ENCODE measurements around the gene COX6B2. TPM values are rescaled to one million over a fixed set of nuclear protein-coding genes. Genes with fewer than 3 reads are reported as not detected.
A peak's percentile ranks its signal among the peaks of the same experiment; 100 is the strongest.

Gene COX6B2
- total and polyA plus RNA-seq, 4 donors = not detected

DNA sequence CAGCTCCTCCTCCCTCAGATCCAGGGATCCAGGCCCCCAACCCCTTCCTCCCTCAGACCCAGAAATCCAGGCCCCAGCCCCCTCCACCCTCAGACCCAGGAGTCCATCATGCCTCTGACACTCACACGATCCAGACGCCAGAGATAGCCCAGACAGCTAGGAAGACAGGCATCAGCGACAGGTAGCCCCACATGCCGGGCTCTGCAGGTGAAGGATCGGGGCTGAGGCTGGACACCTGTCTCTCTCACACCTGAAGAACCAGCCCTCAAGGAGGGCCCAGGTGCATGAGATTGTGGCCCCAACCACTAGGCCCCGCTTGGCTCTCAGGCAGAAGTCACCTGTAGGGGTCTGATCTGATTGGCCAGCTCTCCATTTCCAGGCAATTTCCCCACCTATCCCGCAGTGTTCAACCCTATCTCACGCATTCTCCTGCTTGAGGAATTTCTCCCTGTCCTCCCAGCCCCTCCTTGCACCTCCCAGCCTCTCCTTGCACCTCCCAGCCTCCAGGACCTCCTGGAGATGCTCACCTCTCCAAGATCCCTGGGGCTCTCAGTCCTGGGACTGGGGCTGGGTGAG is 33.6 kb downstream of the COX6B2 start:
- TF ChIP-seq JUND (IDR thresholded peaks at IDR 0.05) = no peak
- no peak for TF ChIP-seq RAD21 (IDR thresholded peaks at IDR 0.05)
- no peak for TF ChIP-seq TAF1 (conservative IDR thresholded peaks at IDR 0.05)
- no peak for TF ChIP-seq FOXA1 (IDR thresholded peaks at IDR 0.05)
- TF ChIP-seq, protein P1, sequence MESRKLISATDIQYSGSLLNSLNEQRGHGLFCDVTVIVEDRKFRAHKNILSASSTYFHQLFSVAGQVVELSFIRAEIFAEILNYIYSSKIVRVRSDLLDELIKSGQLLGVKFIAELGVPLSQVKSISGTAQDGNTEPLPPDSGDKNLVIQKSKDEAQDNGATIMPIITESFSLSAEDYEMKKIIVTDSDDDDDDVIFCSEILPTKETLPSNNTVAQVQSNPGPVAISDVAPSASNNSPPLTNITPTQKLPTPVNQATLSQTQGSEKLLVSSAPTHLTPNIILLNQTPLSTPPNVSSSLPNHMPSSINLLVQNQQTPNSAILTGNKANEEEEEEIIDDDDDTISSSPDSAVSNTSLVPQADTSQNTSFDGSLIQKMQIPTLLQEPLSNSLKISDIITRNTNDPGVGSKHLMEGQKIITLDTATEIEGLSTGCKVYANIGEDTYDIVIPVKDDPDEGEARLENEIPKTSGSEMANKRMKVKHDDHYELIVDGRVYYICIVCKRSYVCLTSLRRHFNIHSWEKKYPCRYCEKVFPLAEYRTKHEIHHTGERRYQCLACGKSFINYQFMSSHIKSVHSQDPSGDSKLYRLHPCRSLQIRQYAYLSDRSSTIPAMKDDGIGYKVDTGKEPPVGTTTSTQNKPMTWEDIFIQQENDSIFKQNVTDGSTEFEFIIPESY (IDR thresholded peaks at IDR 0.05) = no peak
- TF ChIP-seq FOXA2 (IDR thresholded peaks at IDR 0.05) = no peak
- no peak for TF ChIP-seq SP1 (IDR thresholded peaks at IDR 0.05)
- no peak overlapping the region for H3K9ac ChIP-seq (ENCODE audit: low read depth in 1 of 2, low read length in 2 of 2)
- H3K36me3 ChIP-seq (ENCODE audit: control insufficient read depth in 4 of 4, insufficient read depth in 3 of 4, low read depth in 1 of 4, low read length in 3 of 4) = no peaks in the 10 kb centered on the region
- no peak overlapping the region for H3K4me3 ChIP-seq (ENCODE audit: low read depth in 1 of 3, low read length in 3 of 3)
- no peaks in the 10 kb centered on the region for H3K4me1 ChIP-seq (ENCODE audit: control insufficient read depth in 4 of 4, insufficient read depth in 4 of 4, low read length in 3 of 4)
- no peak overlapping the region for H3K27ac ChIP-seq (ENCODE audit: low read depth in 1 of 2, low read length in 2 of 2)
- H3K9me3 ChIP-seq (ENCODE audit: control insufficient read depth in 4 of 4, low read length in 3 of 4) = peaks cover 0 to 4% (median 1%) of the 10 kb centered on the region in 4 donors
- H3K27me3 ChIP-seq (ENCODE audit: control insufficient read depth in 4 of 4, insufficient read depth in 4 of 4, low read length in 3 of 4) = peaks cover 0 to 2% (median 0%) of the 10 kb centered on the region in 4 donors
- no peak for DNase-seq (ENCODE audit: low spot score)
- 87% methylated on average over 8 of the region's 8 CpGs for WGBS

DNA sequence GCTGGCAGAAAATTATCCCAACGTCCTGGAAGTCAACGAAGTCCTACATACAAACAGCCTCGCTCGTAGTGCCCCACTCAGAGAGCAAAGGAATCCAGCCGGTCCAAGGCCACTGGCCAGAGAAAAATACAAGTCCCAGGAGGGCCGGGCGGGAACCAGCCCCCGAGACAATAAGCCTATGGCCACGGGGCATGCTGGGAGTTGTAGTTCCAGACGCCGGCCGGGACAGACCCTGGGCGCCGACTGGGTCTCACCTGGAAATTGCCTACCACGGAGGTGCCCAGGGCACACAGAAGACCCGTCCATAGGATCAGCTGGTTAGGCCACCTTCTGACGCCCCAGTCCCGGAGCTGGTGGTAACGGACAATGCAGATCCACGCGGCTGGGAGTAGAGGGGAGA is 34.7 kb downstream of the COX6B2 start:
- DNase-seq (ENCODE audit: low spot score) = peak; percentile 60
- H3K4me1 ChIP-seq (ENCODE audit: control insufficient read depth in 4 of 4, insufficient read depth in 4 of 4, low read length in 3 of 4) = no peaks in the 10 kb centered on the region
- TF ChIP-seq SP1 (IDR thresholded peaks at IDR 0.05) (no peak), EGR1 (IDR thresholded peaks at IDR 0.05; ENCODE audit: low read depth in 2 of 2) (no peak), TAF1 (conservative IDR thresholded peaks at IDR 0.05) (no peak), HNF4A (conservative IDR thresholded peaks at IDR 0.05) (no peak), YY1 (IDR thresholded peaks at IDR 0.05) (no peak), HNF4G (IDR thresholded peaks at IDR 0.05) (no peak), JUND (IDR thresholded peaks at IDR 0.05) (no peak), RXRA (IDR thresholded peaks at IDR 0.05) (no peak), NR2F2 (IDR thresholded peaks at IDR 0.05) (no peak), FOXA1 (IDR thresholded peaks at IDR 0.05) (no peak), RAD21 (IDR thresholded peaks at IDR 0.05) (no peak), GABPA (IDR thresholded peaks at IDR 0.05 in 1 of 2, conservative IDR thresholded peaks at IDR 0.05 in 1 of 2) (no peak), FOXA2 (IDR thresholded peaks at IDR 0.05) (no peak)
- TF ChIP-seq, protein P2, sequence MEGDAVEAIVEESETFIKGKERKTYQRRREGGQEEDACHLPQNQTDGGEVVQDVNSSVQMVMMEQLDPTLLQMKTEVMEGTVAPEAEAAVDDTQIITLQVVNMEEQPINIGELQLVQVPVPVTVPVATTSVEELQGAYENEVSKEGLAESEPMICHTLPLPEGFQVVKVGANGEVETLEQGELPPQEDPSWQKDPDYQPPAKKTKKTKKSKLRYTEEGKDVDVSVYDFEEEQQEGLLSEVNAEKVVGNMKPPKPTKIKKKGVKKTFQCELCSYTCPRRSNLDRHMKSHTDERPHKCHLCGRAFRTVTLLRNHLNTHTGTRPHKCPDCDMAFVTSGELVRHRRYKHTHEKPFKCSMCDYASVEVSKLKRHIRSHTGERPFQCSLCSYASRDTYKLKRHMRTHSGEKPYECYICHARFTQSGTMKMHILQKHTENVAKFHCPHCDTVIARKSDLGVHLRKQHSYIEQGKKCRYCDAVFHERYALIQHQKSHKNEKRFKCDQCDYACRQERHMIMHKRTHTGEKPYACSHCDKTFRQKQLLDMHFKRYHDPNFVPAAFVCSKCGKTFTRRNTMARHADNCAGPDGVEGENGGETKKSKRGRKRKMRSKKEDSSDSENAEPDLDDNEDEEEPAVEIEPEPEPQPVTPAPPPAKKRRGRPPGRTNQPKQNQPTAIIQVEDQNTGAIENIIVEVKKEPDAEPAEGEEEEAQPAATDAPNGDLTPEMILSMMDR (IDR thresholded peaks at IDR 0.05; ENCODE audit: low read depth, low read length, missing input control) = no peak
- TF ChIP-seq, protein P3, sequence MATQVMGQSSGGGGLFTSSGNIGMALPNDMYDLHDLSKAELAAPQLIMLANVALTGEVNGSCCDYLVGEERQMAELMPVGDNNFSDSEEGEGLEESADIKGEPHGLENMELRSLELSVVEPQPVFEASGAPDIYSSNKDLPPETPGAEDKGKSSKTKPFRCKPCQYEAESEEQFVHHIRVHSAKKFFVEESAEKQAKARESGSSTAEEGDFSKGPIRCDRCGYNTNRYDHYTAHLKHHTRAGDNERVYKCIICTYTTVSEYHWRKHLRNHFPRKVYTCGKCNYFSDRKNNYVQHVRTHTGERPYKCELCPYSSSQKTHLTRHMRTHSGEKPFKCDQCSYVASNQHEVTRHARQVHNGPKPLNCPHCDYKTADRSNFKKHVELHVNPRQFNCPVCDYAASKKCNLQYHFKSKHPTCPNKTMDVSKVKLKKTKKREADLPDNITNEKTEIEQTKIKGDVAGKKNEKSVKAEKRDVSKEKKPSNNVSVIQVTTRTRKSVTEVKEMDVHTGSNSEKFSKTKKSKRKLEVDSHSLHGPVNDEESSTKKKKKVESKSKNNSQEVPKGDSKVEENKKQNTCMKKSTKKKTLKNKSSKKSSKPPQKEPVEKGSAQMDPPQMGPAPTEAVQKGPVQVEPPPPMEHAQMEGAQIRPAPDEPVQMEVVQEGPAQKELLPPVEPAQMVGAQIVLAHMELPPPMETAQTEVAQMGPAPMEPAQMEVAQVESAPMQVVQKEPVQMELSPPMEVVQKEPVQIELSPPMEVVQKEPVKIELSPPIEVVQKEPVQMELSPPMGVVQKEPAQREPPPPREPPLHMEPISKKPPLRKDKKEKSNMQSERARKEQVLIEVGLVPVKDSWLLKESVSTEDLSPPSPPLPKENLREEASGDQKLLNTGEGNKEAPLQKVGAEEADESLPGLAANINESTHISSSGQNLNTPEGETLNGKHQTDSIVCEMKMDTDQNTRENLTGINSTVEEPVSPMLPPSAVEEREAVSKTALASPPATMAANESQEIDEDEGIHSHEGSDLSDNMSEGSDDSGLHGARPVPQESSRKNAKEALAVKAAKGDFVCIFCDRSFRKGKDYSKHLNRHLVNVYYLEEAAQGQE (IDR thresholded peaks at IDR 0.05) = no peak
- TF ChIP-seq, protein P4, sequence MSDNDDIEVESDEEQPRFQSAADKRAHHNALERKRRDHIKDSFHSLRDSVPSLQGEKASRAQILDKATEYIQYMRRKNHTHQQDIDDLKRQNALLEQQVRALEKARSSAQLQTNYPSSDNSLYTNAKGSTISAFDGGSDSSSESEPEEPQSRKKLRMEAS (IDR thresholded peaks at IDR 0.05) = no peak
- TF ChIP-seq, protein P5, sequence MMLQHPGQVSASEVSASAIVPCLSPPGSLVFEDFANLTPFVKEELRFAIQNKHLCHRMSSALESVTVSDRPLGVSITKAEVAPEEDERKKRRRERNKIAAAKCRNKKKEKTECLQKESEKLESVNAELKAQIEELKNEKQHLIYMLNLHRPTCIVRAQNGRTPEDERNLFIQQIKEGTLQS (IDR thresholded peaks at IDR 0.05) = no peak
- TF ChIP-seq, protein P1 (IDR thresholded peaks at IDR 0.05) = no peak
- peaks cover 0 to 4% (median 1%) of the 10 kb centered on the region in 4 donors for H3K9me3 ChIP-seq (ENCODE audit: control insufficient read depth in 4 of 4, low read length in 3 of 4)
- no peaks in the 10 kb centered on the region for H3K36me3 ChIP-seq (ENCODE audit: control insufficient read depth in 4 of 4, insufficient read depth in 3 of 4, low read depth in 1 of 4, low read length in 3 of 4)
- WGBS = 25% methylated on average over 21 of the region's 21 CpGs
- H3K4me3 ChIP-seq (ENCODE audit: low read depth in 1 of 3, low read length in 3 of 3) = no peak overlapping the region
- H3K9ac ChIP-seq (ENCODE audit: low read depth in 1 of 2, low read length in 2 of 2) = no peak overlapping the region
- no peak overlapping the region for H3K27ac ChIP-seq (ENCODE audit: low read depth in 1 of 2, low read length in 2 of 2)
- peaks cover 0 to 2% (median 0%) of the 10 kb centered on the region in 4 donors for H3K27me3 ChIP-seq (ENCODE audit: control insufficient read depth in 4 of 4, insufficient read depth in 4 of 4, low read length in 3 of 4)
